ENCODE data around the gene CISH.

The CISH gene

DNA sequence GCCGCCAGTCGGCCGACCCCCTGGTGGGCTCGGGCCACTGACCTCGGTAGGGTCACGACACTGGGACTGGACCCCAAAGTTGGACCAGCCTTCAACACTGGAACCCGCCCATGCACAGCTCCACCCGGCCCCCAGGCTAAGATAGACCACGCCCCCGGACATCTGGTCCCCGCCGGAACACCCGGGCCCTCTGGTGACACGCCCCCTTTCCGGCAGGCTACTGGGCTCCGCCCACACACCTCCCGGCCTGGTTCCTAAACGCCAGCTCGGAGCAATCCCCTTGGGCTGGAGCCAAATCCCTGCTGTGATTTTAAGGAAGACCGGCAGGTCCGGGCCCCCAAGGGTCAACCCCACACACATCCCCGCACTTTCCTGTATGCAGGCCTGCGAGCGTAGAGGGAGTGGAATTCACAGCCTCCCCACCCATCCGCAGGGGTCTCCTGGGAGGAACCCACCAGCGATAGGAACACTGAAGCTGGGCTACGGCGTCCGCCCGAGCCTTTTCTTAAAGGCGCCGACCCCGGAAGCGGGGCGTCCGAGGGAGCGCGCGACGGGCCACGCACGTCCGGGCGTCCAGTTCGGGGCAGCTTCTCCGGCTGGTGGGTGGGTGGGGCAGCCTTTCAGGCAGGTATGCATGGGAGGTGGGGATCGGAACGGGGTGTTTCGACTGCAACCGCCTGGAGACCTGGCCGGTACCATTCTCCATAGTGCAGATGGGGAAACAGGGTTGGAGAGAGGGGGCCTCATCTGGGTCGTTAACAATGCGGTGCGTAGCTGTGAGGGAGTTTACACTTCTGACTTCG is 42.4 kb downstream of the CISH start, which contains the start of gene HEMK1:
HEMK1 (plus strand) TSS at position 576 of the 803 bp plus-strand sequence. CDS start 1,583 bp downstream, outside the sequence.
- H3K9ac ChIP-seq (ENCODE audit: low read length), result peak within 1 kb of the TSS; percentile 82

DNA sequence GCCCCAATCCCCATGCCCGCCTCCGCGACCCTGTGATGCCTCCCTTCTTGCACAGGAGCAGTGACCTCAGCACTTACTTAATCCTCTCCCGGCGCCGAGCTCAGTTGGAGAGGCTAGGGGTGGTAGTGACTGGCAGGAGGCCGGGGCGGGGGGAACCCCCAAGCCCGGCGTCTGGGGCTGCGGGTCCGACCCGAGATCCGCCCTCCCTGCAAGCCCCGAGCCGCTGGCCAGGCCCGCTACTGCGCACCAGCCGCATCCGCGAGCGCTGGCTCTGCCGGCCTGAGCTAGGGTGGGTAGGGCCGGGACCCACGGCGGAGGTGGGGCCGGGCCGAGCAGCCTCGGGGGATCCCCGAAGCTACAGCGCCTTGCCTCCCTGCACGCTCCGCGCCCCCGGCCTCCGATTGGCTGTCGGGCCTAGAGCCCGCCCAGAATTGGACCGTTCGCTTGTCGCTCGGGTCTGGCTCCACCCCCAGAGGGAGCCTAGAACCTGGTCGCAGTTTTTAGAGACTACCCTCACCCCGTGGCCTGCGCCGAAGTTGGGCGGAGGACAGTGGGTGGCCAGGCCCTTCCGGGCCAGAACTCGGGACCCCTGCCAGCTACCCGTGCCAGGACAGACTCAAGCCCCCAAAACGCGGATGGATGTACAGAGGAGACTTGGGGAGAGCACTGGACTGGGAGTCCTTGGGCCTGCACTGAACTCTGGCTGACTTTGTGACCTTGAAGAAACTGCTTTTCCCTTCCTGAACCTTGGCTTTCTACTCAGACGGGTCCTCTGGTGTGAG is 44.0 kb downstream of the CISH start, which contains the start of gene C3orf18:
C3orf18 (minus strand) TSS at position 362 of the 782 bp plus-strand sequence. CDS start 2,048 bp downstream, outside the sequence.
- Histone ChIP-seq H3K9me3 (ENCODE audit: insufficient read depth, low read depth, low read length) (no peaks in the 10 kb centered on the region), H3K4me1 (ENCODE audit: control insufficient read depth in 1 of 2, insufficient read depth in 2 of 2, low read length in 2 of 2) (peaks cover 2 to 6% of the 10 kb centered on the region in 2 experiments), H3K27me3 (ENCODE audit: insufficient read depth, low read length) (peaks cover 15% of the 10 kb centered on the region), H3K9ac (ENCODE audit: low read length) (no peak within 1 kb of the TSS), H2BK5ac (ENCODE audit: low read depth, low read length, poor library complexity) (no peak within 1 kb of the TSS), H3K18ac (ENCODE audit: low read length) (no peak within 1 kb of the TSS), H2AK5ac (ENCODE audit: low read length) (no peak within 1 kb of the TSS), H3K4me3 (ENCODE audit: low read depth, low read length) (peak within 1 kb of the TSS; percentile 61), H4K12ac (ENCODE audit: low read depth, low read length) (peak within 1 kb of the TSS; percentile 7), H3K79me1 (ENCODE audit: low read length) (peaks cover 8% of the 10 kb centered on the region), H3K79me2 (ENCODE audit: control insufficient read depth, insufficient read depth, low read length, poor library complexity) (no peaks in the 10 kb centered on the region), H3K4me2 (ENCODE audit: low read length) (peak within 1 kb of the TSS; percentile 66), H3K23ac (ENCODE audit: low read length) (no peak within 1 kb of the TSS), H2BK12ac (ENCODE audit: low read length) (no peak within 1 kb of the TSS), H2BK120ac (ENCODE audit: insufficient read depth, low read length, poor library complexity) (no peak within 1 kb of the TSS), H3K27ac (ENCODE audit: low read depth, low read length) (no peak within 1 kb of the TSS), H3K14ac (ENCODE audit: low read length) (peak within 1 kb of the TSS; percentile 18), H4K8ac (ENCODE audit: low read depth, low read length) (peak within 1 kb of the TSS; percentile 73), H3K36me3 (ENCODE audit: control insufficient read depth in 1 of 2, insufficient read depth in 2 of 2, low read length in 2 of 2) (no peaks in the 10 kb centered on the region), H4K91ac (ENCODE audit: low read depth, low read length) (peak within 1 kb of the TSS; percentile 8), H2AFZ (ENCODE audit: insufficient read depth, low read length, poor library complexity) (peak within 1 kb of the TSS; percentile 23), H3K4ac (ENCODE audit: low read depth, low read length) (no peak within 1 kb of the TSS)
- WGBS (ENCODE audit: extremely low coverage, insufficient coverage, insufficient read length), result no CpG with 5 or more reads among the region's 53 CpGs
- peak; percentile 88 to 89 for DNase-seq

More for the DNA sequence above, 42.4 kb downstream of the CISH start, which contains the start of gene HEMK1:
- peak within 1 kb of the TSS; percentile 83 for H3K18ac ChIP-seq (ENCODE audit: low read length)
- WGBS (ENCODE audit: extremely low coverage, insufficient coverage, insufficient read length), result no CpG with 5 or more reads among the region's 55 CpGs
- peak within 1 kb of the TSS; percentile 89 for H4K12ac ChIP-seq (ENCODE audit: low read depth, low read length)
- no peak within 1 kb of the TSS for H3K23ac ChIP-seq (ENCODE audit: low read length)
- peak within 1 kb of the TSS; percentile 99 for H4K8ac ChIP-seq (ENCODE audit: low read depth, low read length)
- H3K4me1 ChIP-seq (ENCODE audit: control insufficient read depth in 1 of 2, insufficient read depth in 2 of 2, low read length in 2 of 2), result peaks cover 2 to 6% of the 10 kb centered on the region in 2 experiments
- H3K9me3 ChIP-seq (ENCODE audit: insufficient read depth, low read depth, low read length), result no peaks in the 10 kb centered on the region
- H3K4me2 ChIP-seq (ENCODE audit: low read length), result peak within 1 kb of the TSS; percentile 63
- no peak within 1 kb of the TSS for H2BK12ac ChIP-seq (ENCODE audit: low read length)
- H3K79me1 ChIP-seq (ENCODE audit: low read length), result peaks cover 8% of the 10 kb centered on the region
- H3K4me3 ChIP-seq (ENCODE audit: low read depth, low read length), result peak within 1 kb of the TSS; percentile 81
- H2AK5ac ChIP-seq (ENCODE audit: low read length), result peak within 1 kb of the TSS; percentile 64
- peak within 1 kb of the TSS; percentile 82 for H3K14ac ChIP-seq (ENCODE audit: low read length)
- H3K4ac ChIP-seq (ENCODE audit: low read depth, low read length), result peak within 1 kb of the TSS; percentile 66
- peaks cover 15% of the 10 kb centered on the region for H3K27me3 ChIP-seq (ENCODE audit: insufficient read depth, low read length)
- H3K27ac ChIP-seq (ENCODE audit: low read depth, low read length), result peak within 1 kb of the TSS; percentile 60
- H2BK120ac ChIP-seq (ENCODE audit: insufficient read depth, low read length, poor library complexity), result peak within 1 kb of the TSS; percentile 81
- peak; percentile 94 to 96 for DNase-seq
- peaks cover 0 to 5% of the 10 kb centered on the region in 2 experiments for H3K36me3 ChIP-seq (ENCODE audit: control insufficient read depth in 1 of 2, insufficient read depth in 2 of 2, low read length in 2 of 2)
- H3K79me2 ChIP-seq (ENCODE audit: control insufficient read depth, insufficient read depth, low read length, poor library complexity), result no peaks in the 10 kb centered on the region
- peak within 1 kb of the TSS; percentile 75 for H4K91ac ChIP-seq (ENCODE audit: low read depth, low read length)
- H2AFZ ChIP-seq (ENCODE audit: insufficient read depth, low read length, poor library complexity), result peak within 1 kb of the TSS; percentile 98
- H2BK5ac ChIP-seq (ENCODE audit: low read depth, low read length, poor library complexity), result peak within 1 kb of the TSS; percentile 71

DNA sequence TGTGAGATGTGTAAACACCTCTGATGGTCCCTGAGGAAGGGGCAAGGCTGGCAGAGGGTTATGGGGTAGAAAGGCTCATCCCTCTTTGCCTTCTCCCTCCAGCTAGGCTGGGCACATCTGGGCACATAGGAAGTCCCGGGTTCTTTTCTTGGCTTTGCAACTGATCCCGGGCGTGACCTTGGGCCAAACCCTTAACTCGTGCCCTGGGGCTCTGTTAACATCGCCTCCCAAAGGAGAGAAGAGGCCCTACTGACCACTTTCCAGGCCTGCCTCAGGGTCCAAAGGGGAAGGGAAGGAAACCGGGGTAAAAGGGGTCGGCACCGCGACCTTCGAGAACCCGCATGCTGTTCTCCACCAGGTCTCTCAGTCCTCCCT is 44.6 kb downstream of the CISH start:
- no peak overlapping the region for H3K4ac ChIP-seq (ENCODE audit: low read depth, low read length)
- H3K4me2 ChIP-seq (ENCODE audit: low read length), result peak overlapping the region; percentile 66
- peak overlapping the region; percentile 23 for H2AFZ ChIP-seq (ENCODE audit: insufficient read depth, low read length, poor library complexity)
- DNase-seq, result peak in 1 of 2 donors; percentile 2
- peak overlapping the region; percentile 73 for H4K8ac ChIP-seq (ENCODE audit: low read depth, low read length)
- peaks cover 15% of the 10 kb centered on the region for H3K27me3 ChIP-seq (ENCODE audit: insufficient read depth, low read length)
- no peak overlapping the region for H3K18ac ChIP-seq (ENCODE audit: low read length)
- no CpG with 5 or more reads among the region's 11 CpGs for WGBS (ENCODE audit: extremely low coverage, insufficient coverage, insufficient read length)
- H2AK5ac ChIP-seq (ENCODE audit: low read length), result no peak overlapping the region
- H3K4me3 ChIP-seq (ENCODE audit: low read depth, low read length), result no peak overlapping the region
- H4K12ac ChIP-seq (ENCODE audit: low read depth, low read length), result peak overlapping the region; percentile 7
- H3K4me1 ChIP-seq (ENCODE audit: control insufficient read depth in 1 of 2, insufficient read depth in 2 of 2, low read length in 2 of 2), result peaks cover 2 to 6% of the 10 kb centered on the region in 2 experiments
- H2BK12ac ChIP-seq (ENCODE audit: low read length), result no peak overlapping the region
- peak overlapping the region; percentile 8 for H4K91ac ChIP-seq (ENCODE audit: low read depth, low read length)
- H3K27ac ChIP-seq (ENCODE audit: low read depth, low read length), result no peak overlapping the region
- H2BK120ac ChIP-seq (ENCODE audit: insufficient read depth, low read length, poor library complexity), result no peak overlapping the region
- H3K79me2 ChIP-seq (ENCODE audit: control insufficient read depth, insufficient read depth, low read length, poor library complexity), result no peaks in the 10 kb centered on the region
- no peaks in the 10 kb centered on the region for H3K36me3 ChIP-seq (ENCODE audit: control insufficient read depth in 1 of 2, insufficient read depth in 2 of 2, low read length in 2 of 2)
- no peak overlapping the region for H3K23ac ChIP-seq (ENCODE audit: low read length)
- H2BK5ac ChIP-seq (ENCODE audit: low read depth, low read length, poor library complexity), result no peak overlapping the region
- H3K9ac ChIP-seq (ENCODE audit: low read length), result no peak overlapping the region
- H3K9me3 ChIP-seq (ENCODE audit: insufficient read depth, low read depth, low read length), result no peaks in the 10 kb centered on the region
- peaks cover 8% of the 10 kb centered on the region for H3K79me1 ChIP-seq (ENCODE audit: low read length)
- H3K14ac ChIP-seq (ENCODE audit: low read length), result no peak overlapping the region

DNA sequence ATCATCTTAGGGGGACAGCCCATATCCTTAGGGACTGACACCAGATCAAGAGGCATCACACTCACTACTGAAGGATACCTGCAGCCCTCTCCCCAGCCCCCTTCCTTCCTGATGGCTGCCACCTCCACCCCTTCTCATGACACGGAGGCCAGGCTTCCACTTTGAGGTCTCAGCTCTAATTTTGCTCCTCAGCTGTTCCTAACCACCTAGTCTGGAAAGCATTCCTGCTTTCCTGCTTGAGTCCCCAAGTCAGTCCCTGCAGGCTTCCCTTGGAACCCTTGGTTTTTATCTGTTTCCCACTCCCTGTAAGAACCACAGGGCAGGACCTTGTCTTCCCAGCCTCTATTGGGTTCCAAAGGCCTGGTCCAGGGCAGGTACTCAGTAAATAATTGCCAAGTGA is 47.3 kb downstream of the CISH start:
- H3K4ac ChIP-seq (ENCODE audit: low read depth, low read length), result no peak overlapping the region
- no peaks in the 10 kb centered on the region for H3K9me3 ChIP-seq (ENCODE audit: insufficient read depth, low read depth, low read length)
- no peak overlapping the region for H4K12ac ChIP-seq (ENCODE audit: low read depth, low read length)
- no peak overlapping the region for H3K27ac ChIP-seq (ENCODE audit: low read depth, low read length)
- H3K79me2 ChIP-seq (ENCODE audit: control insufficient read depth, insufficient read depth, low read length, poor library complexity), result no peaks in the 10 kb centered on the region
- no peak overlapping the region for H3K18ac ChIP-seq (ENCODE audit: low read length)
- no peak overlapping the region for H2AFZ ChIP-seq (ENCODE audit: insufficient read depth, low read length, poor library complexity)
- H3K79me1 ChIP-seq (ENCODE audit: low read length), result peaks cover 4% of the 10 kb centered on the region
- no peak overlapping the region for H3K4me2 ChIP-seq (ENCODE audit: low read length)
- WGBS (ENCODE audit: extremely low coverage, insufficient coverage, insufficient read length), result no CpG with 5 or more reads among the region's 1 CpG
- H4K91ac ChIP-seq (ENCODE audit: low read depth, low read length), result no peak overlapping the region
- no peak for DNase-seq
- H4K8ac ChIP-seq (ENCODE audit: low read depth, low read length), result no peak overlapping the region
- no peak overlapping the region for H2BK12ac ChIP-seq (ENCODE audit: low read length)
- no peak overlapping the region for H3K23ac ChIP-seq (ENCODE audit: low read length)
- H2BK5ac ChIP-seq (ENCODE audit: low read depth, low read length, poor library complexity), result no peak overlapping the region
- H3K4me1 ChIP-seq (ENCODE audit: control insufficient read depth in 1 of 2, insufficient read depth in 2 of 2, low read length in 2 of 2), result peaks cover 0 to 4% of the 10 kb centered on the region in 2 experiments
- peaks cover 15% of the 10 kb centered on the region for H3K27me3 ChIP-seq (ENCODE audit: insufficient read depth, low read length)
- H2BK120ac ChIP-seq (ENCODE audit: insufficient read depth, low read length, poor library complexity), result no peak overlapping the region
- no peak overlapping the region for H3K9ac ChIP-seq (ENCODE audit: low read length)
- no peak overlapping the region for H3K4me3 ChIP-seq (ENCODE audit: low read depth, low read length)
- no peak overlapping the region for H2AK5ac ChIP-seq (ENCODE audit: low read length)
- H3K14ac ChIP-seq (ENCODE audit: low read length), result no peak overlapping the region
- H3K36me3 ChIP-seq (ENCODE audit: control insufficient read depth in 1 of 2, insufficient read depth in 2 of 2, low read length in 2 of 2), result no peaks in the 10 kb centered on the region

All from trophoblast cell (in vitro differentiated cells and primary cell).